Prostate gland (tissue), 2 donors: ENCODE measurements around the gene AFAP1. TPM values are rescaled to one million over a fixed set of nuclear protein-coding genes. Genes with fewer than 3 reads are reported as not detected.
A peak's percentile ranks its signal among the peaks of the same experiment; 100 is the strongest.

Experiments
- DNase-seq: peaks from one replicate; pipeline ENCODE4 v3.0.0-alpha.2; 2019; ENCODE audit warnings: low spot score
- H3K27ac ChIP-seq, 2 donors: fragments of 200-600 bp; sonication (generic); 2 replicates each; pipeline ENCODE4 v1.5.1; 2017 to 2019
- H3K27me3 ChIP-seq: fragments of 200-600 bp; sonication (generic); replicated peaks from 2 replicates; pipeline ENCODE4 v1.5.1; 2019; ENCODE audit not compliant: insufficient read depth
- H3K36me3 ChIP-seq, 2 donors: fragments of 200-600 bp; sonication (generic); 1 replicate in 1 of 2; 2 replicates in 1 of 2; pipeline versions ENCODE4 v1.5.1 to v1.8.1; 2017 to 2019
- H3K4me1 ChIP-seq: fragments of 200-600 bp; sonication (generic); replicated peaks from 2 replicates; pipeline ENCODE4 v1.5.1; 2019
- H3K4me3 ChIP-seq, 2 donors: fragments of 200-600 bp; sonication (generic); 2 replicates each; pipeline ENCODE4 v1.5.1; 2017 to 2019
- H3K9me3 ChIP-seq: fragments of 200-600 bp; sonication (generic); 2 replicates; pipeline ENCODE4 v1.5.1; 2017
- POLR2A ChIP-seq: fragments of 450-650 bp; IDR thresholded peaks from one replicate; pipeline ENCODE4 v1.6.1; 2016; ENCODE audit warnings: antibody characterized with exemption, mild to moderate bottlenecking
- POLR2AphosphoS5 ChIP-seq: sonication (generic); formaldehyde crosslinking; IDR thresholded peaks from one replicate; pipeline ENCODE4 v1.6.1; 2017; ENCODE audit warnings: antibody characterized with exemption
- WGBS: methylation state at CpG from one replicate; pipeline ENCODE4 v1.1.5; 2018; 5-methylcytosine and 5-hydroxymethylcytosine counted together
- intact Hi-C: fragments of 100-400 bp; cut with DNase I; formaldehyde crosslinking; loops from one replicate; pipeline ENCODE4 v1.14.2; 2022
- total RNA-seq, 2 donors: library from RNA; depleted of rRNA; stranded (reverse); fragments of >200 nt; gene quantifications; one replicate each; pipeline ENCODE4 v1.1.0, GENCODE V29; 2016
- TF ChIP-seq, protein P1 (sequence below), 4 experiments: fragments of 200-600 bp in 2 of 4; fragments of 450-650 bp in 2 of 4; sonication (generic) in 2 of 4; IDR thresholded peaks; 1 replicate in 3 of 4; 2 replicates in 1 of 4; pipeline ENCODE4 v1.5.1; 2016 to 2019; ENCODE audit warnings: antibody characterized with exemption in 4 of 4, mild to moderate bottlenecking in 2 of 4, moderate library complexity in 2 of 4

Gene AFAP1
- total RNA-seq, 2 donors from 2014 or later = 17.5 to 19.8 TPM

DNA sequence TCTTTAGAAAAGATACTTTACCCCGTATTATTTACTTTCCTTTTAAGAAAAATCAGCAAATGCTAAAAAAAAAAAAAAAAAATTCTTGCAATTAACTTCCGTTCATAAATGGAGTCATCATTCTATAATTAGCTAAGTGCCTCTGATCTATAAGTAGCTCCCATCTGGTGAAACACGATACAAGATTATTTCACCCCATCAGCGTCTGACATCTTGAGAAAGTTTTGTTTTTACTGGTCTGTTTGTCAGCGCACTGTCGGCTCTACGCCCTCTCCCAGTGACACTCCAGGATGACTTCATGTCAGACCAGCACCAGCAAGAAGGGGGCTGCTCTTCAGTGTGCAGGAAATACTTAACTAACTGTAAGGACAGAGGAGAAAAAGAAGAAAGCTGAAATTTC lies 108.3 kb downstream of the AFAP1 start:
- Histone ChIP-seq H3K4me1 (no peaks in the 10 kb centered on the region), H3K9me3 (no peaks in the 10 kb centered on the region), H3K4me3 (no peak overlapping the region), H3K27me3 (no peaks in the 10 kb centered on the region), H3K27ac (peak overlapping the region; percentile 4 to 11), H3K36me3 (no peaks in the 10 kb centered on the region)
- WGBS = 66% methylated on average over 7 of the region's 7 CpGs
- intact Hi-C loops = no loop called here
- no peak for DNase-seq
- TF ChIP-seq POLR2AphosphoS5 = no peak
- TF ChIP-seq, protein P1, sequence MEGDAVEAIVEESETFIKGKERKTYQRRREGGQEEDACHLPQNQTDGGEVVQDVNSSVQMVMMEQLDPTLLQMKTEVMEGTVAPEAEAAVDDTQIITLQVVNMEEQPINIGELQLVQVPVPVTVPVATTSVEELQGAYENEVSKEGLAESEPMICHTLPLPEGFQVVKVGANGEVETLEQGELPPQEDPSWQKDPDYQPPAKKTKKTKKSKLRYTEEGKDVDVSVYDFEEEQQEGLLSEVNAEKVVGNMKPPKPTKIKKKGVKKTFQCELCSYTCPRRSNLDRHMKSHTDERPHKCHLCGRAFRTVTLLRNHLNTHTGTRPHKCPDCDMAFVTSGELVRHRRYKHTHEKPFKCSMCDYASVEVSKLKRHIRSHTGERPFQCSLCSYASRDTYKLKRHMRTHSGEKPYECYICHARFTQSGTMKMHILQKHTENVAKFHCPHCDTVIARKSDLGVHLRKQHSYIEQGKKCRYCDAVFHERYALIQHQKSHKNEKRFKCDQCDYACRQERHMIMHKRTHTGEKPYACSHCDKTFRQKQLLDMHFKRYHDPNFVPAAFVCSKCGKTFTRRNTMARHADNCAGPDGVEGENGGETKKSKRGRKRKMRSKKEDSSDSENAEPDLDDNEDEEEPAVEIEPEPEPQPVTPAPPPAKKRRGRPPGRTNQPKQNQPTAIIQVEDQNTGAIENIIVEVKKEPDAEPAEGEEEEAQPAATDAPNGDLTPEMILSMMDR (IDR thresholded peaks at IDR 0.05) = no peak
- no peak for TF ChIP-seq POLR2A

DNA sequence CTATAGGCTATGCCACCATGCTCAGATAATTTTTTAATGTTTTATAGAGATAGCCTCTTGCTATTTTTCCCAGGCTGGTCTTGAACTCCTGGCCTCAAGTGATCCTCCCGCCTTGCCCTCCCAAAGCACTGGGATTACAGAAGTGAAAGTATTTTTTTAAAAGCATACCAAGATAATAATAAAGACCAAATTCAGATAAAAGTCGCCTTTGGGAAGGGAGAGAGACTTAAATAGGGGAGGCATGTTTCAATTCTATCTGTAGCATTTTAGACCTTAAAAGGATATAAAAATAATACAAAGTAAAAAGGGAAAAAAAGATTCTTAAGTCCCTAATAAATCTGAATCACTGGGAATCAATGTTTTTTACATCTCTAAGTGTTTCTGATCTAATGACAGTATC lies 108.9 kb downstream of the AFAP1 start:
- TF ChIP-seq, protein P1 (IDR thresholded peaks at IDR 0.05) = no peak
- TF ChIP-seq POLR2AphosphoS5 = no peak
- TF ChIP-seq POLR2A = no peak
- no peak overlapping the region for H3K4me3 ChIP-seq
- no peaks in the 10 kb centered on the region for H3K36me3 ChIP-seq
- no peaks in the 10 kb centered on the region for H3K27me3 ChIP-seq
- no peaks in the 10 kb centered on the region for H3K9me3 ChIP-seq
- WGBS = 74% methylated on average over 2 of the region's 2 CpGs
- H3K4me1 ChIP-seq = no peaks in the 10 kb centered on the region
- intact Hi-C loops = no loop called here
- peak overlapping the region; percentile 4 to 11 for H3K27ac ChIP-seq
- DNase-seq = no peak

DNA sequence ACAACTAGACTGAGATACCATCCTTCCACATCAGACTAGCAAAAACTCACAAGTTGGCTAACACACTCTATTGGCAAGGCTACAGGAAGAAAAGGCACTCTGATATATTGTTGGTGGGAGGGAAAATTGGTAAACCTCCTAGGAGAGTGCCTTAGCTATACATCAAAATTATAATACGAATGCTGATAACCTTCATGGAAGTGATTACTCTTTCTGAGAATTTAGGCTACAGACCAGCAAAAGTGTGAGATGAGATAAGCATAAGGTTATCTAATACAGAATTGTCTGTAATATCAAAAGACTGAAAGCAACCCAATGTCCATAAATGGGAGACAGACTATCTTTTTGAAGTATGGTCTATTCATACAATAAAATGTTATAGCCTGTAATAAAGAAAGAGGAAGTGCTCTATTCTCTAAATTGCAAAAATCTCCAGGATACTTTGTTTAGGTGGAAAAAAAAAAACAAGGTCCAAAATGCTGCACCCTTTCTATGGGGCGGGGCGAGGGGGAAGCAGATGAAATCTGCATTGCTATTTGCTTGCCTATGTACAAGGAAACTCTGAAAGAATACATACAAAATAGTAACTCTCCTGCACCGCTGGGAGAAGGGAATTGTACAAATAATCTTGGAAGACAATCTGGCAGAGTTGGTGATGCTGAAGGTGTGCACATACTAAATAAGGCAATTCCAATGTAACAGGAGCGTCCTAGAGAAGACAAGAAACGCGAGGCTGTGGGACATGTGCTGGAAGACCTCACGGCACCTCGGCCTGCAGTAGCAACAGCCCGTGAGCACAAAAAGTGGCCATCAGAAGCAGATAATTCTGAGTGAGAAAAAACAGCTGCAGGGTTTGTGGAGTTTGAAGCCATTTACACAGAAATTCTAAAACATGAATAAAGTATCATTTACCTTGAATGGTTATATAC lies 109.7 kb downstream of the AFAP1 start:
- H3K4me3 ChIP-seq = no peak overlapping the region
- no peaks in the 10 kb centered on the region for H3K27me3 ChIP-seq
- no peaks in the 10 kb centered on the region for H3K4me1 ChIP-seq
- H3K9me3 ChIP-seq = no peaks in the 10 kb centered on the region
- intact Hi-C loops = no loop called here
- TF ChIP-seq POLR2A = no peak
- no peak for TF ChIP-seq POLR2AphosphoS5
- TF ChIP-seq, protein P1 (IDR thresholded peaks at IDR 0.05) = no peak
- no peak for DNase-seq
- no peaks in the 10 kb centered on the region for H3K36me3 ChIP-seq
- H3K27ac ChIP-seq = no peak overlapping the region
- 62% methylated on average over 10 of the region's 10 CpGs for WGBS

DNA sequence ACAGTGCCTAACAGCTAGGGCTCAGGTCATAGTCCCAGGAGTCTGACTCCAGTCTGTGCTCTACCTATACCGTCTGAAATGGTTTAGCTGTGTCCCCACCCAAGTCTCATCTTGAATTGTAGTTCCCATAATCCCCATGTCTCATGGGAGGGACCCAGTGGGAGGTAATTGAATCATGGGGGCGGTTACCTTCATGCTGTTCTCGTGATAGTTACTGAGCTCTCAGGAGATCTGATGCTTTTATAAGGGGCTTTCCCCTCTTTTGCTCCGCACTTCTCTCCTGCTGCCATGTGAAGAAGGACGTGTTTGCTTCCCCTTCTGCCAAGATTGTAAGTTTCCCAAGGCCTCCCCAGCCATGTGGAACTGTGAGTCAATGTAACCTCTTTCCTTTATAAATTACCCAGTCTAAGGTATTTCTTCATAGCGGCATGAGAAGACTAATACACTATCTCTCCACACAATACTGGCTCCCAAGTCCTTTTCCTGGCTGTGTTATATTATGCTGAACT lies 110.8 kb downstream of the AFAP1 start:
- DNase-seq = no peak
- intact Hi-C loops = no loop called here
- 72% methylated on average over 6 of the region's 6 CpGs for WGBS
- H3K9me3 ChIP-seq = no peaks in the 10 kb centered on the region
- H3K4me1 ChIP-seq = no peaks in the 10 kb centered on the region
- no peak overlapping the region for H3K4me3 ChIP-seq
- no peak for TF ChIP-seq POLR2A
- TF ChIP-seq, protein P1 (IDR thresholded peaks at IDR 0.05) = no peak
- H3K27me3 ChIP-seq = no peaks in the 10 kb centered on the region
- H3K36me3 ChIP-seq = no peaks in the 10 kb centered on the region
- peak overlapping the region; percentile 50 to 62 for H3K27ac ChIP-seq
